Measurements from ENCODE around the gene ARRB2. TPM values are rescaled to one million over a fixed set of nuclear protein-coding genes. Genes with fewer than 3 reads are reported as not detected.

ARRB2 gene
- polyA plus RNA-seq, 1 of the 3 experiments (the other 2 are of a cell fraction) = 24.6 TPM

DNA sequence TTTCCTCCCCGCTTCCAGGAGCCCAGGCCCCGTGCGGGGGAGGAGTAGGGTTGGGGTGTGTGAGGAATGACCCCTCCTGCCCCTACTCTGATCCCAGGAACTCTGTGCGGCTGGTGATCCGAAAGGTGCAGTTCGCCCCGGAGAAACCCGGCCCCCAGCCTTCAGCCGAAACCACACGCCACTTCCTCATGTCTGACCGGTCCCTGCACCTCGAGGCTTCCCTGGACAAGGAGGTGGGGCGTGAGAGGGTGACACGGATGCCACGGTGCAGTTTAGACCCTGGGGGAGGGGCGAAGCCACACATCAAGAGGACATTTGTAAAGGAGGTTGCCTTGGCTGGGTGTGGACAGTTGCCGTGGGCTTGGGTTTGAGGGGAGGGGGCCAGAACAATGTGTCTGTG lies 7.4 kb downstream of the ARRB2 start (continued):
- TF ChIP-seq, protein P1, sequence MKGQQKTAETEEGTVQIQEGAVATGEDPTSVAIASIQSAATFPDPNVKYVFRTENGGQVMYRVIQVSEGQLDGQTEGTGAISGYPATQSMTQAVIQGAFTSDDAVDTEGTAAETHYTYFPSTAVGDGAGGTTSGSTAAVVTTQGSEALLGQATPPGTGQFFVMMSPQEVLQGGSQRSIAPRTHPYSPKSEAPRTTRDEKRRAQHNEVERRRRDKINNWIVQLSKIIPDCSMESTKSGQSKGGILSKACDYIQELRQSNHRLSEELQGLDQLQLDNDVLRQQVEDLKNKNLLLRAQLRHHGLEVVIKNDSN (IDR thresholded peaks at IDR 0.05; ENCODE audit: borderline replicate concordance, low read depth) = no peak
- TF ChIP-seq RXRA (IDR thresholded peaks at IDR 0.05; ENCODE audit: borderline replicate concordance, low read depth) = no peak
- TF ChIP-seq ELF1 (IDR thresholded peaks at IDR 0.05) = no peak

DNA sequence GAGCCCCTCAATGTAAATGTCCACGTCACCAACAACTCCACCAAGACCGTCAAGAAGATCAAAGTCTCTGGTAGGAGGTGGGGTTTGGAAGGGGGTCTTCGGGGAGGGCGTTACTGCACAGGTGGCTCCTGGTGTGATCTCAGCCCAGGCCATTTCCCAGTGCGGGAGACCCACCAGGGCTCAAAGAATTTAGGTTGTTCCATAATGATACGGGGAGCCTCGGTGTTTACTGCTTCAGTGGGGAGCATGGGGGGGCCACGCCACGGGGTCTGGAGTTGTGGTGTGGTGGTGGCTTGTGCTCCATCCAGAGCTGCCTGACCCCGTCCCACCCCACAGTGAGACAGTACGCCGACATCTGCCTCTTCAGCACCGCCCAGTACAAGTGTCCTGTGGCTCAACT lies 7.8 kb downstream of the ARRB2 start:
- Histone ChIP-seq H3K27me3 (ENCODE audit: insufficient read depth) (no peaks in the 10 kb centered on the region), H3K9ac (no peak overlapping the region), H3K36me3 (replicated peaks in 1 of 2; ENCODE audit: control insufficient read depth in 1 of 2, insufficient read depth in 2 of 2, low read length in 1 of 2) (peaks cover 0 to 4% of the 10 kb centered on the region in 2 experiments), H3K27ac (ENCODE audit: low read depth in 2 of 2, low read length in 1 of 2) (no peak overlapping the region), H3K9me3 (no peaks in the 10 kb centered on the region), H3F3A (replicated peaks; ENCODE audit: insufficient read depth) (peaks cover 5% of the 10 kb centered on the region), H3K9me2 (no peaks in the 10 kb centered on the region), H3K4me3 (ENCODE audit: low read depth in 2 of 2, low read length in 1 of 2) (no peak overlapping the region), H4K20me1 (ENCODE audit: insufficient read depth) (no peaks in the 10 kb centered on the region), H3K4me1 (ENCODE audit: control insufficient read depth in 1 of 2, insufficient read depth in 2 of 2, low read depth in 1 of 2, low read length in 1 of 2) (no peaks in the 10 kb centered on the region), H3K4me2 (no peak overlapping the region), H2AFZ (ENCODE audit: low read depth) (no peak overlapping the region), H3K79me2 (ENCODE audit: insufficient read depth) (no peaks in the 10 kb centered on the region)
- DNase-seq = no peak
- POLR2A ChIA-PET = no interaction called here
- 96% methylated on average over 12 of the region's 13 CpGs for WGBS (ENCODE audit: low lambda C conversion rate)
- CTCF ChIA-PET = no interaction called here
- no peak for TF ChIP-seq TCF12 (IDR thresholded peaks at IDR 0.05)

DNA sequence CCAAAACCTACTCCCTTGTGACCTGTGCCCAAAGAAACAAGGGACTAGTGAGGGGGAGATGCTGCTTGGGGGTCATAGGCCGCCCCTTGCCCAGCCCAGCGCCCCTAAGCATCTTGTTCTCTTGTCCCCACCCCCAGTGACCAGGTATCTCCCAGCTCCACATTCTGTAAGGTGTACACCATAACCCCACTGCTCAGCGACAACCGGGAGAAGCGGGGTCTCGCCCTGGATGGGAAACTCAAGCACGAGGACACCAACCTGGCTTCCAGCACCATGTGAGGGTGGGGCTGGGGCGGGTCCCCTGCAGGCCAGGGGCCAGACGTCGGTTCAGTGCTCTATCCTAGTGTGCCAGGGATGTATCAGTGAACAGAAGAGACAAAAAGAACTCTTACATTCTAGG lies 8.7 kb downstream of the ARRB2 start:
- H3K9ac ChIP-seq = no peak overlapping the region
- no peak overlapping the region for H3K4me3 ChIP-seq (ENCODE audit: low read depth in 2 of 2, low read length in 1 of 2)
- WGBS (ENCODE audit: low lambda C conversion rate) = 83% methylated on average over 9 of the region's 10 CpGs
- CTCF ChIA-PET = no interaction called here
- H4K20me1 ChIP-seq (ENCODE audit: insufficient read depth) = no peaks in the 10 kb centered on the region
- no peaks in the 10 kb centered on the region for H3K27me3 ChIP-seq (ENCODE audit: insufficient read depth)
- no peaks in the 10 kb centered on the region for H3K4me1 ChIP-seq (ENCODE audit: control insufficient read depth in 1 of 2, insufficient read depth in 2 of 2, low read depth in 1 of 2, low read length in 1 of 2)
- no peak overlapping the region for H3K27ac ChIP-seq (ENCODE audit: low read depth in 2 of 2, low read length in 1 of 2)
- POLR2A ChIA-PET = interaction anchor here (1.1 kb wide), 1 partner anchor 12 kb away, joined by 3 read pairs; the partner anchor contains the start of gene MED11
- no peak overlapping the region for H2AFZ ChIP-seq (ENCODE audit: low read depth)
- peaks cover 5% of the 10 kb centered on the region for H3F3A ChIP-seq (replicated peaks; ENCODE audit: insufficient read depth)
- H3K79me2 ChIP-seq (ENCODE audit: insufficient read depth) = no peaks in the 10 kb centered on the region
- no peak overlapping the region for H3K4me2 ChIP-seq
- peaks cover 0 to 4% of the 10 kb centered on the region in 2 experiments for H3K36me3 ChIP-seq (replicated peaks in 1 of 2; ENCODE audit: control insufficient read depth in 1 of 2, insufficient read depth in 2 of 2, low read length in 1 of 2)
- TF ChIP-seq ELF1 (IDR thresholded peaks at IDR 0.05) (no peak), RCOR1 (IDR thresholded peaks at IDR 0.05; ENCODE audit: low read length) (no peak), SMC3 (IDR thresholded peaks at IDR 0.05; ENCODE audit: low read depth, low read length) (no peak), FOXJ3 (CRISPR knock-in tag; IDR thresholded peaks at IDR 0.05) (no peak), YY1 (IDR thresholded peaks at IDR 0.05; ENCODE audit: low read depth) (no peak), TCF12 (IDR thresholded peaks at IDR 0.05) (no peak), POLR2AphosphoS5 (IDR thresholded peaks at IDR 0.05; ENCODE audit: low read depth, low read length) (no peak), SIN3A (IDR thresholded peaks at IDR 0.05; ENCODE audit: borderline replicate concordance, low read depth, low read length) (no peak), MEF2A (IDR thresholded peaks at IDR 0.05; ENCODE audit: borderline replicate concordance, low read depth) (no peak)
- TF ChIP-seq, protein P2, sequence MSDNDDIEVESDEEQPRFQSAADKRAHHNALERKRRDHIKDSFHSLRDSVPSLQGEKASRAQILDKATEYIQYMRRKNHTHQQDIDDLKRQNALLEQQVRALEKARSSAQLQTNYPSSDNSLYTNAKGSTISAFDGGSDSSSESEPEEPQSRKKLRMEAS (IDR thresholded peaks at IDR 0.05; ENCODE audit: low read depth) = no peak
- TF ChIP-seq, protein P3, sequence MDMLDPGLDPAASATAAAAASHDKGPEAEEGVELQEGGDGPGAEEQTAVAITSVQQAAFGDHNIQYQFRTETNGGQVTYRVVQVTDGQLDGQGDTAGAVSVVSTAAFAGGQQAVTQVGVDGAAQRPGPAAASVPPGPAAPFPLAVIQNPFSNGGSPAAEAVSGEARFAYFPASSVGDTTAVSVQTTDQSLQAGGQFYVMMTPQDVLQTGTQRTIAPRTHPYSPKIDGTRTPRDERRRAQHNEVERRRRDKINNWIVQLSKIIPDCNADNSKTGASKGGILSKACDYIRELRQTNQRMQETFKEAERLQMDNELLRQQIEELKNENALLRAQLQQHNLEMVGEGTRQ (IDR thresholded peaks at IDR 0.05; ENCODE audit: borderline replicate concordance, low read depth, low read length) = no peak
- TF ChIP-seq, protein P4, sequence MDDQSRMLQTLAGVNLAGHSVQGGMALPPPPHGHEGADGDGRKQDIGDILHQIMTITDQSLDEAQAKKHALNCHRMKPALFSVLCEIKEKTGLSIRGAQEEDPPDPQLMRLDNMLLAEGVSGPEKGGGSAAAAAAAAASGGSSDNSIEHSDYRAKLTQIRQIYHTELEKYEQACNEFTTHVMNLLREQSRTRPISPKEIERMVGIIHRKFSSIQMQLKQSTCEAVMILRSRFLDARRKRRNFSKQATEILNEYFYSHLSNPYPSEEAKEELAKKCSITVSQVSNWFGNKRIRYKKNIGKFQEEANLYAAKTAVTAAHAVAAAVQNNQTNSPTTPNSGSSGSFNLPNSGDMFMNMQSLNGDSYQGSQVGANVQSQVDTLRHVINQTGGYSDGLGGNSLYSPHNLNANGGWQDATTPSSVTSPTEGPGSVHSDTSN (IDR thresholded peaks at IDR 0.05) = no peak
- no peaks in the 10 kb centered on the region for H3K9me2 ChIP-seq
- no peaks in the 10 kb centered on the region for H3K9me3 ChIP-seq
- DNase-seq = no peak

Measured in SK-N-SH (cell line).